ENCODE measurements around the gene SUCLG2. TPM values are rescaled to one million over a fixed set of nuclear protein-coding genes. Genes with fewer than 3 reads are reported as not detected.
"Not testable (repeated sequence)": the region's sequence is repeated elsewhere in the genome, so short reads cannot be mapped to it uniquely, and the experiment has no call there.

The SUCLG2 gene
- total RNA-seq, 1 experiment from 2014 or later = 38.5 TPM

DNA sequence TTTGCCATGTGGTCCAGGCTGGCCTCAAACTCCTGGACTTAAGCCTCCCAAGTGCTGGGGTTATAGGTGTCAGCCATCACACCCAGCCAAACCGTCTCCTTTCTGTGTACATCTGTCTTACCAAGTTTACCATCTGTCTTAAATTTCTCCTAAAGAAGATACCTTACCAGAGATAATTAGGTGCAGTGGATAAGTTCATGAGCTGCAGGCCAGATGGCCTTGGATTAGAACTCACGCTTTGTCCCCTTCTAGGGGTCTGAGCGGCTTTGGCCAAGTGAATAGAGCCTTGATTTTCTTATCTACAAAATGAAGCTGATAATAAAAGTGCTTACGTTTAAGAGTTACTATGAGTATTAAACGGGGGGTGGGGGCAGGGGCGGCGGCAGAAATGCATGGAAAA is 103.9 kb downstream of the SUCLG2 start:
- H2AK5ac ChIP-seq (ENCODE audit: insufficient read length, low read length) = no peak overlapping the region
- H2BK15ac ChIP-seq (ENCODE audit: low read depth, low read length) = no peak overlapping the region
- H3K27me3 ChIP-seq (ENCODE audit: insufficient read depth, low read length) = no peaks in the 10 kb centered on the region
- H3K18ac ChIP-seq (ENCODE audit: insufficient read length, low read depth, low read length) = no peak overlapping the region
- H3K79me2 ChIP-seq (ENCODE audit: insufficient read depth, low read length) = no peaks in the 10 kb centered on the region
- no peaks in the 10 kb centered on the region for H3K4me1 ChIP-seq (ENCODE audit: insufficient read depth, low read length)
- no peak overlapping the region for H4K5ac ChIP-seq (ENCODE audit: insufficient read length, low read depth, low read length)
- no peak overlapping the region for H3K56ac ChIP-seq (ENCODE audit: insufficient read length, low read depth, low read length)
- H3K14ac ChIP-seq (ENCODE audit: insufficient read depth, low read length) = no peak overlapping the region
- H3K4me3 Mint-ChIP-seq = no peak overlapping the region
- no peaks in the 10 kb centered on the region for H3K9me3 Mint-ChIP-seq
- H3K9ac ChIP-seq (ENCODE audit: extremely low read depth, insufficient read length, low read length) = no peak overlapping the region
- DNase-seq = no peak
- WGBS (ENCODE audit: extremely low coverage, insufficient read length, low lambda C conversion rate) = no CpG with 5 or more reads among the region's 7 CpGs
- no peak overlapping the region for H3K27ac Mint-ChIP-seq
- no peak overlapping the region for H2BK5ac ChIP-seq (ENCODE audit: insufficient read length, low read length)
- H3K9me3 ChIP-seq (ENCODE audit: control insufficient read depth, low read depth, low read length) = no peaks in the 10 kb centered on the region
- H3K4me2 ChIP-seq (ENCODE audit: insufficient read depth, insufficient read length, low read length) = no peak overlapping the region
- peaks cover 0 to 4% (median 0%) of the 10 kb centered on the region in 3 experiments; a peak in 2 of 7 replicates for H3K36me3 Mint-ChIP-seq (ENCODE audit: insufficient read depth in 1 of 3, low read depth in 3 of 3)
- H2BK120ac ChIP-seq (ENCODE audit: low read depth, low read length, poor library complexity, severe bottlenecking) = no peak overlapping the region
- no peak overlapping the region for H4K91ac ChIP-seq (ENCODE audit: insufficient read length, low read depth, low read length)
- no peak overlapping the region for H2AFZ ChIP-seq (ENCODE audit: low read length)
- no peaks in the 10 kb centered on the region for H3K23me2 ChIP-seq (ENCODE audit: insufficient read length, low read depth, low read length, poor library complexity, severe bottlenecking)
- TF ChIP-seq, protein P1, sequence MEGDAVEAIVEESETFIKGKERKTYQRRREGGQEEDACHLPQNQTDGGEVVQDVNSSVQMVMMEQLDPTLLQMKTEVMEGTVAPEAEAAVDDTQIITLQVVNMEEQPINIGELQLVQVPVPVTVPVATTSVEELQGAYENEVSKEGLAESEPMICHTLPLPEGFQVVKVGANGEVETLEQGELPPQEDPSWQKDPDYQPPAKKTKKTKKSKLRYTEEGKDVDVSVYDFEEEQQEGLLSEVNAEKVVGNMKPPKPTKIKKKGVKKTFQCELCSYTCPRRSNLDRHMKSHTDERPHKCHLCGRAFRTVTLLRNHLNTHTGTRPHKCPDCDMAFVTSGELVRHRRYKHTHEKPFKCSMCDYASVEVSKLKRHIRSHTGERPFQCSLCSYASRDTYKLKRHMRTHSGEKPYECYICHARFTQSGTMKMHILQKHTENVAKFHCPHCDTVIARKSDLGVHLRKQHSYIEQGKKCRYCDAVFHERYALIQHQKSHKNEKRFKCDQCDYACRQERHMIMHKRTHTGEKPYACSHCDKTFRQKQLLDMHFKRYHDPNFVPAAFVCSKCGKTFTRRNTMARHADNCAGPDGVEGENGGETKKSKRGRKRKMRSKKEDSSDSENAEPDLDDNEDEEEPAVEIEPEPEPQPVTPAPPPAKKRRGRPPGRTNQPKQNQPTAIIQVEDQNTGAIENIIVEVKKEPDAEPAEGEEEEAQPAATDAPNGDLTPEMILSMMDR (conservative IDR thresholded peaks at IDR 0.05) = no peak
- no peaks in the 10 kb centered on the region for H3K4me1 Mint-ChIP-seq
- H3K27ac ChIP-seq (ENCODE audit: insufficient read length, low read depth, low read length) = no peak overlapping the region
- H3T11ph ChIP-seq (ENCODE audit: low read length) = no peak overlapping the region
- no peaks in the 10 kb centered on the region for H3K27me3 Mint-ChIP-seq (ENCODE audit: low read depth)
- no peak overlapping the region for H3K23ac ChIP-seq (ENCODE audit: insufficient read length, low read depth, low read length)
- H4K8ac ChIP-seq (replicated peaks; ENCODE audit: insufficient read length, low read depth, low read length) = no peak overlapping the region
- H2BK20ac ChIP-seq (ENCODE audit: low read depth, low read length, poor library complexity, severe bottlenecking) = no peak overlapping the region
- H3K4ac ChIP-seq (ENCODE audit: low read depth, low read length) = no peak overlapping the region
- H3K79me1 ChIP-seq (ENCODE audit: insufficient read depth, low read depth, low read length, poor library complexity, severe bottlenecking) = no peaks in the 10 kb centered on the region
- H4K20me1 ChIP-seq (ENCODE audit: control insufficient read depth, insufficient read depth, insufficient read length) = no peaks in the 10 kb centered on the region
- H2BK12ac ChIP-seq (ENCODE audit: insufficient read length, low read depth, low read length) = no peak overlapping the region

DNA sequence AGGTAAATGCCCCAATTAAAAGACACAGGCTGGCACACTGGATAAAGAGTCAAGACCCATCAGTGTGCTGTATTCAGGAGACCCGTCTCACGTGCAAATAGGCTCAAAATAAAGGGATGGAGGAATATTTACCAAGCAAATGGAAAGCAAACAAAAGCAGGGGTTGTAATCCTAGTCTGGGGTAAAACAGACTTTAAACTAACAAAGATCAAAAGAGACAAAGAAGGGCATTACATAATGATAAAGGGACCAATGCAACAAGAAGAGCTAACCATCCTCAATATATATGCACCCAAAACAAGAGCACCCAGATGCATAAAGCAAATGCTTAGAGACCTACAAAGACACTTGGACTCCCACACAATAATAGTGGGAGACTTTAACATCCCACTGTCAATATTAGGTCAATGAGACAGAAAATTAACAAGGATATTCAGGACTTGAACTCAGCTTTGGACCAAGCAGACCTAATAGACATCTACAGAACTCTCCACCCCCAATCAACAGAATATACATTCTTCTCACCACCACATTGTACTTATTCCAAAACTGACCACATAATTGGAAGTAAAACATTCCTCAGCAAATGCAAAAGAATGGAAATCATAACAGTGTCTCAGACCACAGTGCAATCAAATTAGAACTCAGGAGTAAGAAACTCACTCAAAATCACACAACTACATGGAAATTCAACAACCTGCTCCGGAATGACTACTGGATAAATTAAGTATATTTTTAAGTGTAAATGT is 111.7 kb downstream of the SUCLG2 start:
- not testable (repeated sequence) for H3K56ac ChIP-seq (ENCODE audit: insufficient read length, low read depth, low read length); H3K4ac ChIP-seq (ENCODE audit: low read depth, low read length); H2BK15ac ChIP-seq (ENCODE audit: low read depth, low read length); H2BK12ac ChIP-seq (ENCODE audit: insufficient read length, low read depth, low read length); H4K8ac ChIP-seq (replicated peaks; ENCODE audit: insufficient read length, low read depth, low read length); H3K9me3 ChIP-seq (ENCODE audit: control insufficient read depth, low read depth, low read length); H3K23me2 ChIP-seq (ENCODE audit: insufficient read length, low read depth, low read length, poor library complexity, severe bottlenecking); H3K27me3 Mint-ChIP-seq (ENCODE audit: low read depth); H2BK20ac ChIP-seq (ENCODE audit: low read depth, low read length, poor library complexity, severe bottlenecking); H3K27ac ChIP-seq (ENCODE audit: insufficient read length, low read depth, low read length); H3K9me3 Mint-ChIP-seq; H3K79me1 ChIP-seq (ENCODE audit: insufficient read depth, low read depth, low read length, poor library complexity, severe bottlenecking); H3K27ac Mint-ChIP-seq; H2BK5ac ChIP-seq (ENCODE audit: insufficient read length, low read length); H4K91ac ChIP-seq (ENCODE audit: insufficient read length, low read depth, low read length); H3K27me3 ChIP-seq (ENCODE audit: insufficient read depth, low read length); DNase-seq; H4K20me1 ChIP-seq (ENCODE audit: control insufficient read depth, insufficient read depth, insufficient read length); H2BK120ac ChIP-seq (ENCODE audit: low read depth, low read length, poor library complexity, severe bottlenecking); H3K79me2 ChIP-seq (ENCODE audit: insufficient read depth, low read length); H3K23ac ChIP-seq (ENCODE audit: insufficient read length, low read depth, low read length); H2AK5ac ChIP-seq (ENCODE audit: insufficient read length, low read length); H4K5ac ChIP-seq (ENCODE audit: insufficient read length, low read depth, low read length); H3K4me3 Mint-ChIP-seq; H3K4me2 ChIP-seq (ENCODE audit: insufficient read depth, insufficient read length, low read length); H3K9ac ChIP-seq (ENCODE audit: extremely low read depth, insufficient read length, low read length); H2AFZ ChIP-seq (ENCODE audit: low read length); H3K18ac ChIP-seq (ENCODE audit: insufficient read length, low read depth, low read length); H3K4me1 ChIP-seq (ENCODE audit: insufficient read depth, low read length); H3K36me3 Mint-ChIP-seq (ENCODE audit: insufficient read depth in 1 of 3, low read depth in 3 of 3); H3K14ac ChIP-seq (ENCODE audit: insufficient read depth, low read length); H3T11ph ChIP-seq (ENCODE audit: low read length)
- WGBS (ENCODE audit: extremely low coverage, insufficient read length, low lambda C conversion rate) = no CpG with 5 or more reads among the region's 3 CpGs
- H3K4me1 Mint-ChIP-seq = peaks cover 9 to 15% of the 10 kb centered on the region in 2 experiments

All from H9 (cell line).